Activated CD4-positive, alpha-beta T cell treated with anti-CD3 and anti-CD28 coated beads, Interleukin-10, Interleukin-2, amounts not matched to agents 100 ng/mL and 50 ng/mL, durations not matched to agents 16 hours and 8 hours (primary cell): ENCODE data around the gene FAM13C.

Experiments
- DNase-seq: peaks from one replicate; pipeline ENCODE4 v3.0.0-alpha.2; 2020

FAM13C gene

DNA sequence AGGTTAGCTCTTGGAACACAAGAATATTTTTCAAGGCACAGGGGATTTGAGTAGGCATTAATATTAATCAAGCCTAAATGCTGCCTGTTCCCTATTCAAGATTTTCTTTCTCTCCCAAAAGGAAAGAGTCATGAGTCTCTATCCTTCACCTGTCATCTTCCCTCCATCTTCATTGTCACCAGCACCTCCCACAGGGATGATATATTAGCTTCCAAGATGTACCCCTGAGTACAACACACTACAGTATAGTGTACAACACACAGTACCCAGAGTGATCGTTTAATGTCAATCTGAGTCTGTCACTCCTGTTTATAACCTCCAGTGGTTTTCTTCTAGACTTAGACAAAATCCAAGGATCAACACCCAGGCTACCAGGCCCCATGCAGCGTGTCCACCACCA is 50.1 kb downstream of the FAM13C start:
- DNase-seq: no peak

DNA sequence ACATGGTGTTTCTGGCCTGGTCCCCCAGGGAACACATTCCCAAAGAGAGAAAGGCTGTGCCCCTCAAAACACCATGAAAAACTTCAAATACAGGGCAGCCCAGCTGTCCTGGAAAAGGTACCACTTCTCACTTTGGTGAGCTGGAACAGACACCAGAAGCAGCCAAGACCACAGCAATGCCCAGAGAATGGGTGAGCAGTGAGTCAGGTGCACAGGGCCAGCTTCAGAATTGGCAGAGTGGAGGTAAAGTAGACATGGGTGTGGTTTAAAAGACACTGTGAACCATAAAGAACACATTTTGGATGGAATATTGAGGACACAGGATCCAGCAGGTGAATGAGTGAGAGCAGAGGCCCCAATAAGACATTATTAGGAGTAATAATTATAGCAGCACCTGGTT is 51.3 kb downstream of the FAM13C start:
- no peak for DNase-seq

DNA sequence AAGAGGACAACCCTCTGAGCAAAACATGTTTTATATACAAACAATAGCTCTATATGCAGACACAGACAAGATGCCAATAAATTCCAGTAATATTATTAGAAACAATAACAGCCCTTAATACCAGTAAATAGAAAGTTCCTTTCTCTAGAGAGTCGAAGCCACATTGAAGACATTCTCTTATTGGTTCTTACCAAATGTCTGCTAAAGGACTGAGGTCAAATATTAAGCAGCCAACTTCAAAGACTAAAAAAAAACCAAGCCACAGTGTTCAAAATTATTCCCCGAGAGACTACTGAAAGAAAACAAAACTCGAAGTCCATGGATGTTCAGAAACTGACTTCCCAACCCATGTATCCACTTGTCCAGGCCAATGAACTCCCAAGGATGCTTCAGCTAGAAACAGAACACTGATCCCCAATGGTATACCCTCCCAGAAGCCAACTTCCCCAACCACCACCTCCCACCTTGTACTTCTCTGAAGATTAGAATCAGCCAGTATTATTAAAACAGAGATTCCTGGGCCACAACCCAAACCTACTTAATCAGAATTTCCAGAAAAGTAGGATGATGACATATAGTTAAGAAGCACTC is 51.9 kb downstream of the FAM13C start:
- no peak for DNase-seq

DNA sequence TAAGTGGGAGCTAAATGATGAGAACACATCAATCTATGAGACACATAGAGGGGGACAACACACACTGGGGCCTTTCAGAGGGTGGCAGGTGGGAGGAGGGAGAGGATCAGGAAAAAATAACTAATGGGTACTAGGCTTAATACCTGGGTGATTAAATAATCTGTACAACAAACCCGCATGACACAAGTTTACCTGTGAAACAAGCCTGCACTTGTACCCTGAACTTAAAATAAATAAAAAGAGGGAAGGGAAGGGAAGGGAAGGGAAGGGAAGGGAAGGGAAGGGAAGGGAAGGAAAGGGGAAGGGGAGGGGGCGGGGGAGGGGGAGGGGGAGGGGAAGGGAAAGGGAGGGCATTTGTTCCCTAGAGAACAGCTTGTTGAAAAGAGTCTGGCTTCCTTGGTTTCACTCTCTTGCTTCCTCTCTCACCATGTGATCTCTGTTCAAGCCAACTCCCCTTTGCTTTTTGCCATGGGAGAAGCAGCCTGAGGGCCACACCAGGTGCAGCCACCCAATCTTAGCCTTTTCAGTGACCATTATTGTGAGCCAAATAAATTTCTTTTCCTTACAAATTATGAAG is 57.7 kb downstream of the FAM13C start:
- DNase-seq: no peak

DNA sequence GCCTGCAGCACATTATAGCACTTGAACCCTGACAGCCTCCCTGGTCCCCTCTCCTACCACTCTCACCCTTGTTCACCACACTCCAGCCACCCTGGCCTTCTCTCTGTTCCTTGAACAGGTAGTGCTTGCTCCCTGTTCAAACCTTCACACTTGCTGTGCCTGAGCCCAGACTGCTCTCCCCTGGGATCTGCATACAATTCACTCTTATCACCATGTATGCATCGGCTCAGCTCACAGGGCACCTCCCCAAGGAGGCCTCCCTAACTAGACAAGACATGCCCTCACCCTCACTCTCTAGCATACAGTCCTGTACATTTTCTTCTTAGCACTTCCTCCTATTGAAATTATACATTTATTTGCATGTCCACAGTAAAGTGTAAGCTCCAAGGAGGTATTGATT is 59.3 kb downstream of the FAM13C start:
- no peak for DNase-seq

DNA sequence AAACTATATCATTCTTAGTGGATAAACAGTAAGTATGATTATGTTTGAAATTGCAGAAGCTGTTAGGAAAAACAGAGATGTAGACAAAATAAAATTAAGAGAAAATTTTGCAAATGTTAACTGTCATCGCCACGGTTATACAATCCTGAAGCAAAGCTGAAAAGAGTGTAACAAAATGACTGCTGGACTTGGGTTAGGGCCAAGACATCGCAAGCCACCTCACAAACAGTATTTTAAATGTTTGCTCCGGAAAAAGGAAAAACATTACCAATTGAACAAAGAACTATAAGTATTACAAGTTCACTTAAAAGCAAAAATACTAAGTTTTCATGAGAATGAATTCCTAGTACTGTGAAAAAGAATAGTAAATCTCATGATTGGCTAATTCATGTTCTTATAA is 60.0 kb downstream of the FAM13C start:
- DNase-seq: no peak

DNA sequence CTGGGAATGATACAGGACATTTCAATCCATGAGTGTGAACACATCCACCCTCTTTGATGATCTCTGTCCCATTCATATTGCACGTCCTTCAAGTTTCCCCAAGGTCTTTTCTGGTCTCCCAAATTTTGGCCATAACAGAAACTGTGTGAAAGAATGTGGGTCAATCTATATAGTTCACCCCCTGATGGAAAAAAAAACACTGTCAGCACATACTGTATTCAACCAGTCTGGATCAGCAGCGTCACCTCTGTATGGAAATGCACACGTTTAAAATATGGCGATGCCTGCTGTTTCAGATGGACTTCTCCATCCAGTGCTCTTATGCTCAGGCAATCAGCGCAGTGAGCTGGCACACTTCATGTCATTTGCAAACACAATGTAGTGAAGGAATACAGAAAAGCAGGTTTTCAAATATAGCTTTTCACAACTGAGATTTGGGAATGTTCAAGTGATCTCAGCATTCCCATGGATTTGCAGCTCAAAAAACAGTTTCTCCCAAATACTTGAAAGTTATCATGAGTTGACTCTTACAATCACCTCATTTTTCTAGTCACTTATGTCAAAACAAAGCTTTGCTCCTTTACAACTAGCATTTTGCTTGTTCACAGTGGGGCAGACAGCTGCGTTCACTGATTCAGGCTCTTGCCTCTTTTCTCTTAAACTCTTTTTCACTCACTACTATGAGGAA is 61.1 kb downstream of the FAM13C start:
- no peak for DNase-seq

DNA sequence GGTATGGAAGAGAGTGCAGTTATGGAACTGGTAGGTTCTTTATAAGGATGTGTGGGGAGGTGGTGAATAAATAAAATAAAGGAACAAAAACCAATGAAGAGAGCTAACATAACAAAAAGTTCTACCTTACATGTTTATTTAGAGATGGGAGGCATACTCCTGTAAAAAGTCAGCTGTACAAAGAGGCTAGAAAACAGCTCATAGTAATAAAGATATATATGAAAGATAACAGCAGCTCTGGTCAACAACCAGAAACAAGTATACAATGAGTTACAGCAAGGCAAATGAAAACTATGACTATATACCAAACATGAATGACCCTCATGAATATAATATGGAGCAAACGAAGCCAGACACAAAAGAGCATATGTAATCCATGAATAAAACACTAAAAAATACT is 62.0 kb downstream of the FAM13C start:
- no peak for DNase-seq

DNA sequence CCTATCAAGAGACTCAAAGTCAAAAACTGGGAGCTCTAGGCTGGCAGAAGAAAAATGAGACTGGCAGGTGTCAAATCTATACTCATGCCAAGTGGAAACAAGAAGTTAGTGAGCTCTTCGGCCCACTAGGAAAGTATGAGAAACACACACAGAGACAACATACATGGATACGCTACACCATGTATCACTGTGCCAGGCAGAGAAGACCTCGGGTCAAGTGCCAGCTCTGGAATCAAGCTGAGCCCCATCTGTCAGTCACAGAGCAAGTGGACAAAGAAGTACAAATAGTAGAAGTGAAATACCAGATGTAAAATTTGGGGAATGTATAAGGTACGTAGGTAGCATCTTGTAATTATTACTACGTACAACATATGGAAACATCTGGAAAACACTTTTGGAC is 62.4 kb downstream of the FAM13C start:
- no peak for DNase-seq

DNA sequence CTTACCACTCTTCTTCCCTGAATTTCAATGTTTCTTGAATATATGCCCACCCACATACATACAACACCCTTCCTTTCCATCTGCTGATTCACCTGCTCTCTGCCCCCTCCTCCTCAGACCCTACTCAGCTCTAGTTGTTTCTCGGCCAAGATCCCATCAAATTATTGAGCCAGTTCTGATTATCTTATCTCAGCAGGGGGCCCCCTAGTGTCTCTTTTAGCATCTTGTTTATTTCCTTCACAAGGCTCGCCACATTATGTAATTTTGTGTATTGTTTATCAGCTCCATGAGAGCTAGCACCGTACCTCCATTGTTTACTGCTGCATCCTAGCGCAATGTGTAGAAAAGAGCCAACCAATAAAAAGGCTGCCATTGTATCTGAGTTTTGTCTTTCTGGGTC is 71.9 kb downstream of the FAM13C start:
- no peak for DNase-seq

DNA sequence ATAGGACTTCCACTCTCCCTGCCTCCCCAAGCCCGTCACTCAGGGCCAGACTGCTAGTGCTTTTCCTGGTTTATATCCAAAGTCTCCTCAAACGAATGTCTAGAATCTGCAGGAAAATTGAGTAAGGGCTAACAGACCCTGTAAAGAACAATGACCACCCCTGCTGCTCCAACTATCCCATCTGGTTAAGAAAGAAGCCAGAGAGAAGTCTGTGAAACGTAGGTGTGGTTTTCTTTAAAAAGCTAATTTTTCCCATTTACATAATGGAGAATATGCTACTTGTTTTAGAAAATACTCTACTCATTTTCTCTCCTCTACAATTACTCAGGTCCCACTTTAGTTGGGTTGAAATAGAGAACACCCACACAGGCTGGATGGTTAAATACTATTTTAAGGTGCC is 72.5 kb downstream of the FAM13C start:
- no peak for DNase-seq

DNA sequence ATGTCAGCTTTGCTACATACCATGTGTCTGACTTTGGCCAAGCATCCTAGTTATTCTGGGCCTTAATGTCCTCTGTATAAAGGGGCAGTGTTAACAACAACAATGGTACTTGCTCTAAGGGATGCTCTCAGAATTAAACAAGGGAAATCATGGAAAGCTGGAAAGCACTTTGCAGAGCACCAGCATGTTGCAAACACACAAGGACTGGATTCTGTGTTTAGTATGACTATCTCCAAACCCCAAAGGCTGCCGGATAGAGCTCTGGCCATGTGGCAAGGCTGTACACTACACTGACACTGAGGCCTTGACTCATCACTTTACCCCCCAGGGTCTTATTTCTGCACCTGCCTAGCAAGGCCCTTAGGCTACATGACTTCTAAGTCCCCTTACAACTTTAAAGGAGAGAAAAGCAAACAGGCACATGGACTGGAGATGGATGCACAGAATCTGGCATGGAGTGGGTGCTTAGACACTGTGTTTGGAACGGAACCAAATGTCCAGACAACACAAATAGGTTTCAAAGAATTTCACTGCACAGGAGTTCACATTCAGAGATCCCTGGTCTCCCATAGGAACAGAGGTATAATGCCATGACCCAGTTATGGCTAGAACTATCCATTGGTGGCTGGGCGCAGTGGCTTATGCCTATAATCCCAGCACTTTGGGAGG is 74.6 kb downstream of the FAM13C start:
- DNase-seq: no peak

DNA sequence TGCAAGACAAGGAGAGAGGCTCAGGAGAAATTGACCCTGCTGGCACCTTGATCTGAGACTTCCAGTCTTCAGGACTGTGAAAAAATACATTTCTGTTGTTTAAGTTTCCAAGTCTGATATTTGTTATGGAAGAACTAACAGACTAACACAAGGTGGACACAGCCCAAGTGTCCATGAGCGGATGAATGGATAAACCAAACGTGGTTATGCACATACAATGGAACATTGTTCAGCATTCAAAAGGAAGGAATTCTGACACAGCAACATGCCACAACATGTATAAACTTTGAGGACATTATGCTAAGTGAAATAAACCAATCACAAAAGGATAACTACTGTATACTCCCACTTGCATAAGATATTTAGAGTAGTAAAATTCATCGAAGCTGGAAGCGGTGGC is 76.5 kb downstream of the FAM13C start:
- DNase-seq: no peak

DNA sequence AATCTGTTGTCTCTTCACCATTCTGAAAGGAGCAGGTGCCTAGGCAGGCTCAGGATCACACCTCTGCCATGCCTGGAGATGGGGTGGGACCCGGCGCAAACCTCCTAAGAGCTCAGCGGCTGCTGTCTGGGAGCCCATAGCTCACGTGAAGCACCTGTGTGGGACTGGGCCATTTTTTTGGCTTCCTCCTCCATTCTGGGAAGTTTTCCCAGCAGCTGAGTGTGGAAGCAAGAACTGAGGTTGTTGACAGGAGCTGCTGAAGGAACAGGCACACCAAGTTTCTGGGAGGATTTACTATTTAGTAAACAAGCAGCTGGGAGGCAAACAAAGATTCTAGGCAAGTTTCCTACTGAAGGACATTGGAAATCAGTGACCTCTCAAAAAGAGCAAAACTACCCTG is 77.3 kb downstream of the FAM13C start:
- DNase-seq: no peak

DNA sequence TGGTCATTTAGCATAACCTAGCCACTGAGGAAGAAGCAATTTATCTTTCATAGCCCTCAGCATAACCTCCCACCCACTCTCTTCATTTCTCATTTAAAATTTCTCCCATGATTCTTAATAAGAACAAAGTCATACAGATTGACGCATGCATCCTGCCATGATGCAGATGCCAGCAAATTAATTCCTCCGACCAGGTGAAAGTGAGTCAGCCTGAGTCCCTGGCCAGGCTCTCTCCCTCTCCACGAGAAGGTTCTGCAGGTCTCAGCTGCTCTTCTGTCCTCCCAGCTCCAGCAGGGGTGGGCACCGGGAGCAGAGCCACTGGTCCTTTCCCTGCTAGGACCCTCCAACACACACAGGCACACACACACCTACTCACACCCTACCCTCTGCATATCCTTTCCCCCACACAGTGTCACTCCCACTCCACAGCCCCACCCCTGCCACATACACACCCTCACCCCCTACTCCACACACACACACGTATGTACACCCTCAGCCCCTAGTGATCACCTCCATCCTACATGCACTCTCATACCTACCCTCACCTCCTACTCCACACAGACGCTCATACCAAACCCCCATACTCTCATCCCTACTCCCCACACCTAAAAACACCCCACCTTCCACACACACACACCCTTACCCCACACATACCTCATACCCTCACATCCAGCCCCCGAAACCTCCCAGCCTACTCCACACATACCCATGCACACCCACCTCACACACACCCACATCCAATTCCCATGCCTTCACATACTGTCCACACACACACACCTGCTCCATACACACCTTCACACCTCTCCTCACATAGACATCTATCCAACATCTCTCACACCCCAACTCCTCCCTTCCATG is 78.0 kb downstream of the FAM13C start:
- DNase-seq: no peak

DNA sequence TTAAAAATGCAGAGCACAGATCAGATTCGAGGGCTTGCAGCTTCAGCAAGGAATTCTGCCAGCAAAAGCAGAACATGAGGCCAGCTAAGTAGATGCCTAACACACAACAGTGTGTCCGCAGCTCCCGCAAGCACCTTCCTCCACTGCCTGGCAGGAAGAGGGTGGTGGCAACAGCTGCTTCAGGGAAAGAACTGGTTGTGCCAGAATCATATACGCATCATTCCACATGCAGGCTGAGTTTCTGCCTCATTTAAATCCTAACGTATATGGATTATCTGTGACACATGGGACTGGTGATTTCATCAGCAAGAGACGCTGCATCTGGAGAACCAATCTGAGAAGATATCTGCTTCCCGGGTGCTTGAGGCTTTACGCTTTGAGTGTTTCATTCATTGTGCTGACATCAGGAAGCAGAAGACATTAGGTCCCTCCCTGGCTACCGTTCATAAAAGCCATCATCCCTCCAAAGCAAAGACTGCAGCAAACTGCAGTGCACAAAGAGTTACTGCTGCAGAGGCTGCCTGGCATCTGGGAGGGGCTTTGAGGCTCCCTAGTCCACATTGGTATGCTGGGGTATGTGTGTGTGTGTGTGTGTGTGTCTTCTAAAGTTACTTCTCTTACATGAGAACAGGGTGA is 78.8 kb downstream of the FAM13C start:
- no peak for DNase-seq

DNA sequence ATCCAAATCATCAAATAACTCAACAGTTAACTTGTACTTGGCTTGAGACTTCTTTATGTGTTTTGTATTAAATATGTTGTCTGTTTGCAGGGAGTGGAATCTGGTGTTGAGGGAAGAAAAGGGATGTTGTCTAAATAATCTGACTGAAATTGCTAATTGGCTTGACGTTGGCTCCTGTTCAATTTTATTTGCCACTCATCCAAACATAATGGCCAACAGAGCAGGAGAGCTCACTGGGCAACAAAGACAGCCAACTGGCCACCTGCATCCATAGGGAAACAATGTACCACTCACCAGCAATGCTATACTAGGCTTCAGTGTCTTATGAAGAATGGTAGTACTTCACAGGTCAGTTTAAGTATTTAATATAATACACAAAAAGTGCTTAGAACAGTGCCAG is 80.5 kb downstream of the FAM13C start:
- no peak for DNase-seq

DNA sequence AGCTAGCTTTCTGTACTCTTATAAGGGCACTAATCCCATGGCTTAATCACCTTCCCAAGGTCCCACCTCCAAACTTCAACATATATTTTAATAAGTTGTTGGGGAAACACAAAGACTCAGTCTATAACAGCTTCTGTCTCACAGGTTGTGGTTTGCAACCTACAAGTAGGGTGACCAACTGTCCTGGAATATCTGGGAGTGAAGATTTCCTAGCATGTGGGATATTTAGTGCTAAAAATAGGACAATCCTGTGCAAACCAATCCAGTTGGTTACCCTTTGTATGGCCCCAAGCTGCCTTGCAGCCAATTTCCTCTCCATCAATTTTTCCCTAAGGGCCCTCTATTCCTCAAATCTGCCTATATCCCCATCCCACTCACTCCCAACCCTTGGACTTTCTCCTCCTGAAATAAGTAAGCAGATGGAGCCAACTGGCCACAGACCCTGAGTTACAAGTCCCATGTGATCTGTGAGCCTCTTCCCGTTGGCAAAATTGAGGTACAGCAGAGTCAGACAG is 82.3 kb downstream of the FAM13C start:
- DNase-seq: no peak

DNA sequence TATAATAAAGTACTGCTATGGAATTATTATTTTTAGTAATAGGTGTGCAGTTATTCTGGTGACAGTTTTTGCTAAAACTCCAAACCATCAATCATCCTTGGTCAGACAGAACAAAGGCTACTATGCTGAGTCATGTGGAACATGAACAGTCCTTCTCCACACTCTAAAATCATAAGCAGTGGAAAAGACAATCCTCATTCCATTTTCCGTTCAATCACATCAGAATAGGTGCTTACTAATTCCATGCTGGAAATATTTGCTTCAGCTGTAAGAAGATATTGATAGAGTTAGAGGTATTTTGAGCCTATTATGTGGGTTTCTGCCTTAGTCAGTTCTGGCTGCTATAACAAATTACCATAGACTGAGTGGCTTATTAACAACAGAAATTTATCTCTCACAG is 82.9 kb downstream of the FAM13C start:
- no peak for DNase-seq

DNA sequence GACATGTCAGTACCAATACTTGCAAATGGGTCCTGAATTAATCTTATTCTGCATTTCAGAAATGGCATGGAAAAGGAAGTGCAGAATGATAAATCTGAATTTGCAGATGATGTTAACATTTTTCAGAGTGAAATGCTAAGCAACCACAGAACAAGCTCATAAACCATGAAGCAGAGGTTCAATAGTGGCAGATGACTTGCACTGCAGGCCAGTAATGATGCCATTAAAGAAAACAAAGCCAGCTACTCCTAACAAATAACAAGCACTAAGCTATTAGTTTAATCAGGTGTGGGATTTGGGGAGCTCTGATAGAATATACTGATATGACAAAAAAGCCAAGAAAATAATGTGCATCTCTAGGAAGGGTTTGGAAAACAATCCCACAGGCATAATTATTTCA is 85.4 kb downstream of the FAM13C start:
- DNase-seq: no peak

DNA sequence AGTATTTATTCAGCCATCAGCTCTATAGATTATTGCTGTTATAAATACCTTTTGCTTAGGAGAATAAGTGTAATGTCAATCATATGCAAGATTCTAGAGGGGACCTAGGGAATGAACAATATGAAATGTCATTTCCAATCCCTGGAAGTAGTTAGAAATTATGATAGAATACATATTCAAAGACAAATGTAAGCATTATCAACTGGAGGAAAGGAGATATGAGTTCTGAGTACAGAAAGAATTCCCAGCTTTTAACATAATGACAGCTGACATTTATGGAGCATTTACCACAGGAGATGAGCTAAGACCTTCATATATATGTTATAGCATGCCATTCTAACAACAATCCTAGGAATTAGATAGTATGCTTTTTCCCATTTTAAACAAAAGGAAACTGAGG is 86.2 kb downstream of the FAM13C start:
- no peak for DNase-seq

DNA sequence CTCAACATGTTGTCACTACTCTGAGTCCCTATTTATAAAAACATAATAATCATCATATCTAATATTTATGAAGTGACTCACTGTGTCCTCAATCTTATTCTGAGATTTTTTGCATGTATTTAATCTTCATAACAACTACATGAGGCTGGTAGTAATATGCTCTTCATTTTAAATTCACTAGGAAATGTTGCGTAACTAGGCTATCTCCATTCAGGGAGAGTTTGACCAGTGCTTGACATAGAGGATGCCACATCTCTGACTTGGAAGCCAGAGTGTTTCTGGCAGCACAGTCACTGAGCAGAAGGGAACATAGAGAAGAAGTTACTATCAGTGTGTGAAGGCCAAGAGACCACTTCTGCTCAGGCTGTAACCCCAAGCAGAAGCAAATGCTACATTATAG is 88.9 kb downstream of the FAM13C start:
- no peak for DNase-seq

DNA sequence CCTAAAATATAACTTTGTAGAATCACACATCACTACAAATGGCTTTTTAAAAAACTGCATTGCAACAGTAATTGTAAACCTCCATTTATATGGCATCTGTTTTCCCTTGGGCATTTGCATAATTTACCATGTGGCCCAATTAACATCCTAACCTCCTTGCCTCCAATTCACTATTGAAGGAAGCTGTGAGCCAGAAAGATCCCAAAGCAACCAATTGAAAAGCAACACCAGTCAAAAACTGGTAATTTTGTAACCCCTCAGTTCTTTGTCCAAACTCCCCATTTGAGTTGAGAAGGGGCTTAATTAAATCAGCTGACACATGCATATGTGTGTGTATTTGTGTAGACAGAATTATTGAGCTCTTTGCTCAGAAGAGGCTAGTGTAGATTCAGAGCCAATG is 90.3 kb downstream of the FAM13C start:
- no peak for DNase-seq
